ENCODE results near the gene APPBP2. TPM values are rescaled to one million over a fixed set of nuclear protein-coding genes. Genes with fewer than 3 reads are reported as not detected.
"Not testable (repeated sequence)": the region's sequence is repeated elsewhere in the genome, so short reads cannot be mapped to it uniquely, and the experiment has no call there.

APPBP2 gene
- total and polyA plus RNA-seq, 10 donors: 4.1 to 49.8 (median 30.8) TPM

DNA sequence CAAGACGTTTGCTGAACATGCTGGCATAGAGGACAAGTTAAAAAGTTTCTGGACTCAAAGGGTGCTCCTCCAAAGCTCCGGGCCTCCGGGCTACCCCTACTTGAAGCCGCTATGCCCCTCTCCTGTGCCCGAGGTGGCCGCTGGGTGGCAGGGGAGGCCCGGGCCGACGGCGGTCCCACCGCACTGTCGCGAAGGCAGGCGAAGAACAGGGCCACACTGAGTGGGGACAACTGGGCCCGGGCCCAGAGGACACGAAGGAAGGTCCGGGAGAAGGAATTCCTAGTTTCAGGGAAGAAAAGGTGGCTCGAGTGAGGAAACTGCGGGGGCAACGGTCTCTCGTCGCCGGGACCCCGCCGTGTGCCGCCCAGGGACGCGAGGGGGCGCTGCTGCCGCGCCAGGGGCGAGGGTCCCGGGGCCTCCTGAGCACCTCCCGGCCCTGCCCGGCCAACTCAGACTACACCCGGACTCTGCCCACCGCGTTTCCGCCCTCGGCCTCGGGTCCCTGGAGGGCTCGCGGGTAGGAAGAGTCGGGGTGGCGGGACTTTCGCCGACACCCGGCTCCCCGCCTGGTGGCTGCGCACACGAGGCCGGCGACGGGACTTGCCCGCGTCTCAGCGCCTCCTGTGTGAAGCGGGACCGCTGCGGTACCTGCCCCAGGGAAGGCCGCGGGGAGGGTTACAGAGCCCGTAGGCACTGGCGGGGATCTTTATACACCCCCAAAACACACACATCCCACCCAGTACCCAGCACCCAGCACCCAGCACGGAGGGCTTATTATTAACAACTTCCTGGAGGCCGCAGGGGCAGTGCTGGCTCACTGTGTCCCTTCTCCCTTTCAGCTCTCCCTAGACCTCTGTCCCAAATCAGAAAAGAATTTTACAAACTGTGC, 104.5 kb downstream of the APPBP2 start:
- no peaks in the 10 kb centered on the region for H3K9me3 ChIP-seq
- H3K4me3 ChIP-seq: peak overlapping the region; percentile 42 to 66 (median 53)
- DNase-seq: peak; percentile 95
- TF ChIP-seq POLR2A (IDR thresholded peaks at IDR 0.05): no peak
- TF ChIP-seq CTCF (IDR thresholded peaks at IDR 0.05 in 8 of 11, conservative IDR thresholded peaks at IDR 0.05 in 3 of 11): peak; percentile 84 to 99 (median 96)
- TF ChIP-seq POLR2AphosphoS5 (IDR thresholded peaks at IDR 0.05): peak; percentile 56 to 84 (median 63)
- H3K36me3 ChIP-seq: no peaks in the 10 kb centered on the region
- peak overlapping the region in 7 of 8 donors; percentile 5 to 86 (median 54) for H3K27ac ChIP-seq
- intact Hi-C loops (cut with DNase I; ENCODE audit: low total_unique reads): no loop called here
- 1 to 5% (median 2%) methylated on average over 28 to 66 of the region's 66 CpGs for WGBS, 5 donors
- H3K27me3 ChIP-seq (replicated peaks in 1 of 7): no peaks in the 10 kb centered on the region
- peaks cover 3 to 21% (median 13%) of the 10 kb centered on the region in 6 donors for H3K4me1 ChIP-seq

DNA sequence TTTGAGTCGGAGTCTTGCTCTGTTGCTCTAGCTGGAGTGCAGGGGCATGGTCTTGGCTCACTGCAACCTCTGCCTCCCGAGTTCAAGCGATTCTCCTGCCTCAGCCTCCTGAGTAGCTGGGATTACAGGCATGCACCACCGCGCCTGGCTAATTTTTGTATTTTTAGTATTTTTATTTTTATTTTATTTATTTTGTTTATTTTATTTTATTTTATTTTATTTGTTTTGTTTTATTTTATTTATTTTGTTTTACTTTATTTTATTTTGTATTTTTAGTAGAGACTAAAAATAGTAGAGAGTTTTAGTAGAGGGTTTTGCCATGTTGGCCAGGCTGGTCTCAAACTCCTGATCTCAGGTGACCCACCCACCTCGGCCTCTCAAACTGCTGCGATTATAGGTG, 106.2 kb downstream of the APPBP2 start:
- WGBS, 5 donors: 93 to 98% (median 98%) methylated on average over 7 of the region's 7 CpGs
- H3K4me3 ChIP-seq; H3K36me3 ChIP-seq; H3K9me3 ChIP-seq; H3K27me3 ChIP-seq (replicated peaks in 1 of 7); intact Hi-C loops (cut with DNase I; ENCODE audit: low total_unique reads); DNase-seq; H3K27ac ChIP-seq: not testable (repeated sequence)
- peaks cover 3 to 21% (median 13%) of the 10 kb centered on the region in 6 donors for H3K4me1 ChIP-seq

DNA sequence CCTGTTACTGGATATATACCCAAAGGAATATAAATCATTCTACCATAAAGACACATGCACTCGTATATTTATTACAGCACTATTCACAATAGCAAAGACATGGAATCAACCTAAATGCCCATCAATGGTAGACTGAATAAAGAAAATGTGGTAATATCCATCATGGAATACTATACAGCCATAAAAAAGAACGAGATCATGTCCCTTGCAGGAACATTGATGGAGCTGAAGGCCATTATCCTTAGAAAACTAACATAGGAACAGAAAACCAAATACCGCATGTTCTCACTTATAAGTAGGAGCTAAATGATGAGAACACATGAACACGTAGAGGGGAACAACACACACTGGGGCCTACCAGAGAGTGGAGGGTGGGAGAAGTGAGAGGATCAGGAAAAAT, 107.0 kb downstream of the APPBP2 start:
- peaks cover 3 to 21% (median 13%) of the 10 kb centered on the region in 6 donors for H3K4me1 ChIP-seq
- intact Hi-C loops (cut with DNase I; ENCODE audit: low total_unique reads); DNase-seq; H3K27me3 ChIP-seq (replicated peaks in 1 of 7); H3K36me3 ChIP-seq; H3K9me3 ChIP-seq; H3K27ac ChIP-seq; H3K4me3 ChIP-seq: not testable (repeated sequence)
- WGBS, 5 donors: 85 to 97% (median 90%) methylated on average over 4 of the region's 4 CpGs

DNA sequence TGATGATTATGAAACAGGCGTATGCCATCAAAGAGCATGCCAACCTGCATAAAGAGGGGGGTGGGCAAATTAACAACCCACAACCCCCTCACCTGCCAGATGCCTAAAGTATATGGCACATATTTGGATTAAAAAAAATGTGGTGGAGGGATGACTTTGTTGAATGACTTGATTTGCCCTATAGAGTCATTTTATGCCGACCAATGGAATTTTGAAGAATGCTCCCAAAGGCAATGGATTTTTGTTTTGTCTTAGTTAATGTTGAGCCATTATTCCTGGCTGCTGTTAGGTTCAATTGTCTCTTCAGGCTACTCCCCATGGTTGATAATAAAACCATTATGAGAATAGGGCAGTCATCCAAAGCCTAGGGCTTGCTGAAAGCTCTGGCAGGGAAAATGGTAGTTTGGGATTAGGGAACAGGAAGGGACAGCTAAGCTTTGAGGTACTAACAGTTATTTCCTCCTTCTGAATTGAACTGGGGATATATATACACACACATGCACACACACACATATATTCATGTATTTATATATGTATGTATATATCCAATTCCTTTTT, 109.6 kb downstream of the APPBP2 start:
- Histone ChIP-seq H3K36me3 (no peaks in the 10 kb centered on the region), H3K27me3 (replicated peaks in 1 of 7) (no peaks in the 10 kb centered on the region), H3K27ac (no peak overlapping the region), H3K9me3 (no peaks in the 10 kb centered on the region), H3K4me3 (no peak overlapping the region), H3K4me1 (peaks cover 0 to 10% (median 6%) of the 10 kb centered on the region in 6 donors)
- WGBS, 5 donors: 91 to 98% (median 93%) methylated on average over 2 of the region's 2 CpGs
- intact Hi-C loops (cut with DNase I; ENCODE audit: low total_unique reads): no loop called here
- no peak for DNase-seq
- no peak for TF ChIP-seq POLR2A (IDR thresholded peaks at IDR 0.05)
- TF ChIP-seq CTCF (IDR thresholded peaks at IDR 0.05 in 8 of 11, conservative IDR thresholded peaks at IDR 0.05 in 3 of 11): no peak
- TF ChIP-seq POLR2AphosphoS5 (IDR thresholded peaks at IDR 0.05): no peak

DNA sequence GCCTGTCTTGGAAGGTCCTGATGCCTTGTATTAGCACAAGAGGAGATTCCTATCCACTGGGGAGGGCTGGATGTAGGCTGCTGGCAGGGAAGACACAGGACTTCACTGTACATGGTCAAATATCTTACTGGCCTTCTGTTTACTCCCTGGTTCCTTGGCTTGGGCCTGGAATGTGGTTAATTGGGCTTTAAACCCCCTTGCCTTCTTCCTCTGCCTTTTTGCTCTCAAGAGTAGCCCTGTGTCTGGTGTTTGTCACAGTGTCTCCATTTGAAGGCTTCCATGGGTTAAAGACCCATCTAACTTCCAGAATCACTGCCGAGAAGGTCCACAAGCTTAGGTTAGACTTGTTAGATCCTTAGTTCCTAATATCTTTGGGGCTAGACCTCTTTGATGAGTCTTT, 110.9 kb downstream of the APPBP2 start:
- H3K9me3 ChIP-seq: no peaks in the 10 kb centered on the region
- no peaks in the 10 kb centered on the region for H3K4me1 ChIP-seq
- intact Hi-C loops (cut with DNase I; ENCODE audit: low total_unique reads): no loop called here
- 95 to 100% (median 95%) methylated on average over 1 of the region's 1 CpG for WGBS, 5 donors
- no peaks in the 10 kb centered on the region for H3K27me3 ChIP-seq (replicated peaks in 1 of 7)
- no peak for TF ChIP-seq POLR2A (IDR thresholded peaks at IDR 0.05)
- no peak for TF ChIP-seq CTCF (IDR thresholded peaks at IDR 0.05 in 8 of 11, conservative IDR thresholded peaks at IDR 0.05 in 3 of 11)
- no peak for TF ChIP-seq POLR2AphosphoS5 (IDR thresholded peaks at IDR 0.05)
- no peaks in the 10 kb centered on the region for H3K36me3 ChIP-seq
- no peak overlapping the region for H3K4me3 ChIP-seq
- DNase-seq: no peak
- no peak overlapping the region for H3K27ac ChIP-seq

All from spleen (tissue), 11 donors.